SK-N-SH (cell line): Measurements from ENCODE around the gene MLLT6. TPM values are rescaled to one million over a fixed set of nuclear protein-coding genes. Genes with fewer than 3 reads are reported as not detected.

Source experiments
- CTCF ChIA-PET: fragments of 300-600, 350-600 bp; formaldehyde crosslinking; extraction: SDS; loops from one replicate; lab custom pipeline; 2021; lab: Yijun Ruan, JAX
- POLR2A ChIA-PET: fragments of 350-600 bp; sonication (Branson Sonifier 250); formaldehyde crosslinking; extraction: SDS; loops from one replicate; lab custom pipeline; 2020; ENCODE audit warnings: antibody characterized with exemption, inconsistent platforms; lab: Yijun Ruan, JAX
- DNase-seq: peaks from one replicate; pipeline ENCODE4 v3.0.0; 2012
- H2AFZ ChIP-seq: fragments of 200-600 bp; sonication (generic); 2 replicates; pipeline ENCODE4 v1.8.1; 2016; ENCODE audit warnings: antibody characterized with exemption, mild to moderate bottlenecking, low read depth
- H3F3A ChIP-seq: fragments of 200-600 bp; sonication (generic); replicated peaks from 2 replicates; pipeline ENCODE3; 2016; ENCODE audit warnings: antibody characterized with exemption, mild to moderate bottlenecking; ENCODE audit not compliant: insufficient read depth
- H3K27ac ChIP-seq, 2 experiments: fragments of 200-500 bp in 1 of 2; fragments of 200-600 bp in 1 of 2; sonication (Bioruptor generic) in 1 of 2; sonication (generic), shearing (Covaris generic) in 1 of 2; 2 replicates each; pipeline versions ENCODE4 v1.5.1 to v1.6.1; 2014 to 2016; ENCODE audit warnings: low read depth in 2 of 2, inconsistent platforms in 1 of 2, low read length in 1 of 2, mild to moderate bottlenecking in 1 of 2, mixed read lengths in 1 of 2
- H3K27me3 ChIP-seq: fragments of 200-600 bp; sonication (generic), shearing (Covaris generic); 2 replicates; pipeline ENCODE4 v1.6.1; 2016; ENCODE audit warnings: mixed run types; ENCODE audit not compliant: insufficient read depth
- H3K36me3 ChIP-seq, 2 experiments: fragments of 200-500 bp in 1 of 2; fragments of 200-600 bp in 1 of 2; sonication (Bioruptor generic) in 1 of 2; sonication (generic) in 1 of 2; replicated peaks in 1 of 2; 2 replicates each; pipeline versions ENCODE3 to v1.5.1; 2014 to 2016; ENCODE audit warnings: low read length in 1 of 2, mild to moderate bottlenecking in 1 of 2; ENCODE audit not compliant: insufficient read depth in 2 of 2, control insufficient read depth in 1 of 2
- H3K4me1 ChIP-seq, 2 experiments: fragments of 200-500 bp in 1 of 2; fragments of 200-600 bp in 1 of 2; sonication (Bioruptor generic) in 1 of 2; sonication (generic), shearing (Covaris generic) in 1 of 2; 2 replicates each; pipeline versions ENCODE4 v1.5.1 to v1.6.1; 2014 to 2016; ENCODE audit warnings: low read depth in 1 of 2, low read length in 1 of 2, mixed run types in 1 of 2; ENCODE audit not compliant: insufficient read depth in 2 of 2, control insufficient read depth in 1 of 2
- H3K4me2 ChIP-seq: fragments of 200-600 bp; sonication (generic), shearing (Covaris generic); 2 replicates; pipeline ENCODE4 v1.6.1; 2017; ENCODE audit warnings: mixed run types
- H3K4me3 ChIP-seq, 2 experiments: fragments of 200-500 bp in 1 of 2; fragments of 200-600 bp in 1 of 2; sonication (Bioruptor generic) in 1 of 2; sonication (generic), shearing (Covaris generic) in 1 of 2; 2 replicates each; pipeline versions ENCODE4 v1.5.1 to v1.8.1; 2014 to 2016; ENCODE audit warnings: low read depth in 2 of 2, inconsistent platforms in 1 of 2, low read length in 1 of 2, mild to moderate bottlenecking in 1 of 2, mixed read lengths in 1 of 2, moderate library complexity in 1 of 2
- H3K79me2 ChIP-seq: fragments of 200-600 bp; sonication (generic); 2 replicates; pipeline ENCODE4 v1.8.1; 2017; ENCODE audit warnings: mild to moderate bottlenecking; ENCODE audit not compliant: insufficient read depth
- H3K9ac ChIP-seq: fragments of 200-600 bp; sonication (generic); 2 replicates; pipeline ENCODE4 v1.6.1; 2017; ENCODE audit warnings: mixed run types
- H3K9me2 ChIP-seq: fragments of 200-600 bp; sonication (generic); 2 replicates; pipeline ENCODE4 v1.6.1; 2017; ENCODE audit warnings: mixed run types
- H3K9me3 ChIP-seq: fragments of 200-600 bp; sonication (generic); 2 replicates; pipeline ENCODE4 v1.6.1; 2017; ENCODE audit warnings: mixed run types, mild to moderate bottlenecking, moderate library complexity
- H4K20me1 ChIP-seq: fragments of 200-600 bp; sonication (generic); 2 replicates; pipeline ENCODE4 v1.6.1; 2017; ENCODE audit warnings: mild to moderate bottlenecking, mixed run types; ENCODE audit not compliant: insufficient read depth
- GATA2 ChIP-seq: sonication (generic); formaldehyde crosslinking; IDR thresholded peaks from 2 replicates; pipeline ENCODE4 v1.5.0; 2020; ENCODE audit warnings: mild to moderate bottlenecking, missing genetic modification reagents
- JUND ChIP-seq: IDR thresholded peaks from 2 replicates; pipeline ENCODE4 v1.4.0; 2012
- MEF2A ChIP-seq: IDR thresholded peaks from 2 replicates; pipeline ENCODE4 v1.4.0; 2012; ENCODE audit warnings: low read depth, borderline replicate concordance
- MXI1 ChIP-seq: IDR thresholded peaks from 2 replicates; pipeline ENCODE4 v1.6.1; 2012; ENCODE audit warnings: mild to moderate bottlenecking, low read depth, low read length, improper control_type of control experiment
- RAD21 ChIP-seq: IDR thresholded peaks from 2 replicates; pipeline ENCODE4 v1.6.1; 2012; ENCODE audit warnings: mild to moderate bottlenecking, low read length
- RCOR1 ChIP-seq: fragments of 150-350 bp; IDR thresholded peaks from 2 replicates; pipeline ENCODE4 v1.6.1; 2017; ENCODE audit warnings: antibody characterized with exemption, low read length
- RFX5 ChIP-seq: IDR thresholded peaks from 2 replicates; pipeline ENCODE4 v1.6.1; 2012; ENCODE audit warnings: mild to moderate bottlenecking, improper control_type of control experiment, low read length
- RXRA ChIP-seq: IDR thresholded peaks from 2 replicates; pipeline ENCODE4 v1.4.0; 2012; ENCODE audit warnings: low read depth, mild to moderate bottlenecking, borderline replicate concordance
- SIN3A ChIP-seq: IDR thresholded peaks from 2 replicates; pipeline ENCODE4 v1.6.1; 2012; ENCODE audit warnings: low read depth, mild to moderate bottlenecking, low read length, moderate library complexity, borderline replicate concordance
- TAF1 ChIP-seq: IDR thresholded peaks from 2 replicates; pipeline ENCODE4 v1.6.1; 2012; ENCODE audit warnings: low read depth, mild to moderate bottlenecking, low read length, moderate library complexity, borderline replicate concordance
- TEAD4 ChIP-seq: IDR thresholded peaks from 2 replicates; pipeline ENCODE4 v1.4.0; 2012; ENCODE audit warnings: mild to moderate bottlenecking, borderline replicate concordance; ENCODE audit not compliant: insufficient read depth
- WGBS: methylation state at CpG from one replicate; pipeline ENCODE4 v1.1.6; 2017; ENCODE audit warnings: low lambda C conversion rate; 5-methylcytosine and 5-hydroxymethylcytosine counted together
- polyA plus RNA-seq, 3 experiments: library from polyadenylated mRNA; depleted of rRNA; stranded (reverse); fragments of >200 nt; gene quantifications; 2 replicates each; pipeline ENCODE4 v1.2.3, GENCODE V29; 2012
- TF ChIP-seq, protein P1 (sequence below): fragments of 150-350 bp; IDR thresholded peaks from 2 replicates; pipeline ENCODE4 v1.6.1; 2017; ENCODE audit warnings: antibody characterized with exemption, low read length, low read depth, borderline replicate concordance
- TF ChIP-seq, protein P2 (sequence below): IDR thresholded peaks from 2 replicates; pipeline ENCODE4 v1.4.0; 2012; ENCODE audit warnings: low read depth, borderline replicate concordance
- TF ChIP-seq, protein P3 (sequence below): IDR thresholded peaks from 2 replicates; pipeline ENCODE4 v1.4.0; 2012; ENCODE audit warnings: low read depth, borderline replicate concordance
- TF ChIP-seq, protein P4 (sequence below): fragments of 200-600 bp; sonication (generic); IDR thresholded peaks from 2 replicates; pipeline ENCODE4 v1.6.1; 2017; ENCODE audit warnings: antibody characterized with exemption, mild to moderate bottlenecking, moderate library complexity
- TF ChIP-seq, protein P5 (sequence below): fragments of 150-350 bp; IDR thresholded peaks from 2 replicates; pipeline ENCODE4 v1.6.1; 2016; ENCODE audit warnings: mild to moderate bottlenecking, low read depth, low read length
- TF ChIP-seq, protein P6 (sequence below): IDR thresholded peaks from 2 replicates; pipeline ENCODE4; 2012

MLLT6 gene
- polyA plus RNA-seq, 1 of the 3 experiments (the other 2 are of a cell fraction) = 41.5 TPM

DNA sequence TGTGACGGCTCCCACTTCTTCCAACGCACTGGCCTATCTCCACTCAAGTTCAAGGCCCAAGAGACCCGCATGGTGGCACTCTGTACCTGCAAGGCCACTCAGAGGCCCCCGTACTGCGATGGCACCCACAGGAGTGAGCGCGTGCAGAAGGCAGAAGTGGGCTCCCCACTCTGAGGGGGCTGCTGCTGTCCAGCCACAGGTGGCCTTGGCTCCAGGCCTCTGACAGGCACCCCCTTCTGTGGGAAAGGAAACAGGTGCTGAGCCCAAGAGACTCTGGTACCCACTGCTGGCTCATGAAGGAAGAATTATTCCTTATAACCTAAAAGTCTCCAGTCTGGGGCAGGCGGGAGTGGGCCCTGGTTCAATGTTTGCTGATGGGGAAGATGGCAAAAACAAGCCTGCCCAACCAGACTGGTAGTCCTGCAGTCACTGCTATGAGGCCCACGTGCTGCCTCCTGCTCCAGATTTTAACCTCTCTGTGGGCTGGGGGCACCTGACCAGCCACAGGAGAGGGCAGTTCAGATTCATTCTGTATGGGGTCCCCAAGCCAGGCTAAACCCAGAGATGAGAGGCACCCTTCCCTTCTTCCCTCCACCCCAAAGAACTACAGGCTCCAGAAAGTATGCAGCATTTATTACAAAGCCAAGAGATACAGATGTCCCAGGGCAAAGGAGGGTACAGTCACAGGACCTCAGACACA lies 28.4 kb downstream of the MLLT6 start:
- CTCF ChIA-PET = interaction anchor here (1.5 to 7.4 kb wide), 10 partner anchors 10 to 210 kb away, joined by 3 to 93 read pairs (median 23); partner anchors contain the start of genes EPOP, PCGF2 and PSMB3
- peak overlapping the region in 1 of 2 experiments; percentile 29; a peak in 2 of 4 replicates for H3K27ac ChIP-seq
- peaks cover 10 to 65% of the 10 kb centered on the region in 2 experiments; a peak in 1 of 4 replicates for H3K4me1 ChIP-seq
- H3K79me2 ChIP-seq = peaks cover 36% of the 10 kb centered on the region; the same call in 1 of the 2 replicates
- H3K4me2 ChIP-seq = no peak overlapping the region
- no peak overlapping the region for H3K4me3 ChIP-seq
- H3K9ac ChIP-seq = no peak overlapping the region
- H3F3A ChIP-seq = peaks cover 45% of the 10 kb centered on the region
- TF ChIP-seq RAD21 = no peak
- no peak for TF ChIP-seq RCOR1
- no peak for TF ChIP-seq TAF1
- TF ChIP-seq, protein P1, sequence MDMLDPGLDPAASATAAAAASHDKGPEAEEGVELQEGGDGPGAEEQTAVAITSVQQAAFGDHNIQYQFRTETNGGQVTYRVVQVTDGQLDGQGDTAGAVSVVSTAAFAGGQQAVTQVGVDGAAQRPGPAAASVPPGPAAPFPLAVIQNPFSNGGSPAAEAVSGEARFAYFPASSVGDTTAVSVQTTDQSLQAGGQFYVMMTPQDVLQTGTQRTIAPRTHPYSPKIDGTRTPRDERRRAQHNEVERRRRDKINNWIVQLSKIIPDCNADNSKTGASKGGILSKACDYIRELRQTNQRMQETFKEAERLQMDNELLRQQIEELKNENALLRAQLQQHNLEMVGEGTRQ = no peak
- no peak for TF ChIP-seq RFX5
- TF ChIP-seq, protein P2, sequence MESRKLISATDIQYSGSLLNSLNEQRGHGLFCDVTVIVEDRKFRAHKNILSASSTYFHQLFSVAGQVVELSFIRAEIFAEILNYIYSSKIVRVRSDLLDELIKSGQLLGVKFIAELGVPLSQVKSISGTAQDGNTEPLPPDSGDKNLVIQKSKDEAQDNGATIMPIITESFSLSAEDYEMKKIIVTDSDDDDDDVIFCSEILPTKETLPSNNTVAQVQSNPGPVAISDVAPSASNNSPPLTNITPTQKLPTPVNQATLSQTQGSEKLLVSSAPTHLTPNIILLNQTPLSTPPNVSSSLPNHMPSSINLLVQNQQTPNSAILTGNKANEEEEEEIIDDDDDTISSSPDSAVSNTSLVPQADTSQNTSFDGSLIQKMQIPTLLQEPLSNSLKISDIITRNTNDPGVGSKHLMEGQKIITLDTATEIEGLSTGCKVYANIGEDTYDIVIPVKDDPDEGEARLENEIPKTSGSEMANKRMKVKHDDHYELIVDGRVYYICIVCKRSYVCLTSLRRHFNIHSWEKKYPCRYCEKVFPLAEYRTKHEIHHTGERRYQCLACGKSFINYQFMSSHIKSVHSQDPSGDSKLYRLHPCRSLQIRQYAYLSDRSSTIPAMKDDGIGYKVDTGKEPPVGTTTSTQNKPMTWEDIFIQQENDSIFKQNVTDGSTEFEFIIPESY = no peak
- TF ChIP-seq JUND = no peak
- TF ChIP-seq MXI1 = no peak
- TF ChIP-seq, protein P3, sequence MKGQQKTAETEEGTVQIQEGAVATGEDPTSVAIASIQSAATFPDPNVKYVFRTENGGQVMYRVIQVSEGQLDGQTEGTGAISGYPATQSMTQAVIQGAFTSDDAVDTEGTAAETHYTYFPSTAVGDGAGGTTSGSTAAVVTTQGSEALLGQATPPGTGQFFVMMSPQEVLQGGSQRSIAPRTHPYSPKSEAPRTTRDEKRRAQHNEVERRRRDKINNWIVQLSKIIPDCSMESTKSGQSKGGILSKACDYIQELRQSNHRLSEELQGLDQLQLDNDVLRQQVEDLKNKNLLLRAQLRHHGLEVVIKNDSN = no peak
- TF ChIP-seq, protein P4, sequence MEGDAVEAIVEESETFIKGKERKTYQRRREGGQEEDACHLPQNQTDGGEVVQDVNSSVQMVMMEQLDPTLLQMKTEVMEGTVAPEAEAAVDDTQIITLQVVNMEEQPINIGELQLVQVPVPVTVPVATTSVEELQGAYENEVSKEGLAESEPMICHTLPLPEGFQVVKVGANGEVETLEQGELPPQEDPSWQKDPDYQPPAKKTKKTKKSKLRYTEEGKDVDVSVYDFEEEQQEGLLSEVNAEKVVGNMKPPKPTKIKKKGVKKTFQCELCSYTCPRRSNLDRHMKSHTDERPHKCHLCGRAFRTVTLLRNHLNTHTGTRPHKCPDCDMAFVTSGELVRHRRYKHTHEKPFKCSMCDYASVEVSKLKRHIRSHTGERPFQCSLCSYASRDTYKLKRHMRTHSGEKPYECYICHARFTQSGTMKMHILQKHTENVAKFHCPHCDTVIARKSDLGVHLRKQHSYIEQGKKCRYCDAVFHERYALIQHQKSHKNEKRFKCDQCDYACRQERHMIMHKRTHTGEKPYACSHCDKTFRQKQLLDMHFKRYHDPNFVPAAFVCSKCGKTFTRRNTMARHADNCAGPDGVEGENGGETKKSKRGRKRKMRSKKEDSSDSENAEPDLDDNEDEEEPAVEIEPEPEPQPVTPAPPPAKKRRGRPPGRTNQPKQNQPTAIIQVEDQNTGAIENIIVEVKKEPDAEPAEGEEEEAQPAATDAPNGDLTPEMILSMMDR = no peak
- TF ChIP-seq, protein P5, sequence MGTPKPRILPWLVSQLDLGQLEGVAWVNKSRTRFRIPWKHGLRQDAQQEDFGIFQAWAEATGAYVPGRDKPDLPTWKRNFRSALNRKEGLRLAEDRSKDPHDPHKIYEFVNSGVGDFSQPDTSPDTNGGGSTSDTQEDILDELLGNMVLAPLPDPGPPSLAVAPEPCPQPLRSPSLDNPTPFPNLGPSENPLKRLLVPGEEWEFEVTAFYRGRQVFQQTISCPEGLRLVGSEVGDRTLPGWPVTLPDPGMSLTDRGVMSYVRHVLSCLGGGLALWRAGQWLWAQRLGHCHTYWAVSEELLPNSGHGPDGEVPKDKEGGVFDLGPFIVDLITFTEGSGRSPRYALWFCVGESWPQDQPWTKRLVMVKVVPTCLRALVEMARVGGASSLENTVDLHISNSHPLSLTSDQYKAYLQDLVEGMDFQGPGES = no peak
- no peak for TF ChIP-seq SIN3A
- TF ChIP-seq, protein P6, sequence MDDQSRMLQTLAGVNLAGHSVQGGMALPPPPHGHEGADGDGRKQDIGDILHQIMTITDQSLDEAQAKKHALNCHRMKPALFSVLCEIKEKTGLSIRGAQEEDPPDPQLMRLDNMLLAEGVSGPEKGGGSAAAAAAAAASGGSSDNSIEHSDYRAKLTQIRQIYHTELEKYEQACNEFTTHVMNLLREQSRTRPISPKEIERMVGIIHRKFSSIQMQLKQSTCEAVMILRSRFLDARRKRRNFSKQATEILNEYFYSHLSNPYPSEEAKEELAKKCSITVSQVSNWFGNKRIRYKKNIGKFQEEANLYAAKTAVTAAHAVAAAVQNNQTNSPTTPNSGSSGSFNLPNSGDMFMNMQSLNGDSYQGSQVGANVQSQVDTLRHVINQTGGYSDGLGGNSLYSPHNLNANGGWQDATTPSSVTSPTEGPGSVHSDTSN = no peak
- no peak for TF ChIP-seq MEF2A
- no peak for TF ChIP-seq GATA2
- no peak for TF ChIP-seq RXRA
- TF ChIP-seq TEAD4 = no peak
- no peak for DNase-seq
- POLR2A ChIA-PET = interaction anchor here (1.7 kb wide), 1 partner anchor 9 kb away, joined by 5 read pairs; no protein-coding TSS in a partner anchor
- H3K27me3 ChIP-seq = no peaks in the 10 kb centered on the region
- peaks cover 23% of the 10 kb centered on the region; the same call in 1 of the 2 replicates for H4K20me1 ChIP-seq
- H3K9me3 ChIP-seq = no peaks in the 10 kb centered on the region
- H3K36me3 ChIP-seq = peaks cover 13 to 33% of the 10 kb centered on the region in 2 experiments
- no peaks in the 10 kb centered on the region for H3K9me2 ChIP-seq
- H2AFZ ChIP-seq = no peak overlapping the region
- WGBS = 85% methylated on average over 6 of the region's 9 CpGs
